Brain microvascular endothelial cell (primary cell): ENCODE data around the gene CTRB1.

Source experiments
- DNase-seq: peaks from one replicate; pipeline ENCODE4 v3.0.0-alpha.2; 2020
- H3K27ac ChIP-seq: fragments of 250-450 bp; sonication (Bioruptor Pico); 2 replicates; pipeline ENCODE4 v1.5.1; 2020; ENCODE audit warnings: mild to moderate bottlenecking, moderate library complexity
- H3K27me3 ChIP-seq: fragments of 250-450 bp; sonication (Bioruptor Pico); replicated peaks from 2 replicates; pipeline ENCODE4 v1.5.1; 2020; ENCODE audit warnings: mild to moderate bottlenecking
- H3K36me3 ChIP-seq: fragments of 250-450 bp; sonication (Bioruptor Pico); replicated peaks from 2 replicates; pipeline ENCODE4 v1.5.1; 2020; ENCODE audit warnings: mild to moderate bottlenecking
- H3K4me3 ChIP-seq: 2 replicates; pipeline ENCODE4 v1.5.1; 2011; ENCODE audit warnings: low read depth, mild to moderate bottlenecking, control low read depth, low read length, moderate library complexity
- in situ Hi-C: cut with HindIII; loops from 2 replicates; pipeline ENCODE4 v1.10.0; 2017; ENCODE audit warnings: low sequenced_read_pairs, low pct_ligation_motif_present
- TF ChIP-seq, protein P1 (sequence below): IDR thresholded peaks from 2 replicates; pipeline ENCODE4 v1.5.1; 2011; ENCODE audit warnings: low read depth, mild to moderate bottlenecking, moderate library complexity, low read length, control low read depth, inconsistent platforms; ENCODE audit errors: missing control alignments

The CTRB1 gene

DNA sequence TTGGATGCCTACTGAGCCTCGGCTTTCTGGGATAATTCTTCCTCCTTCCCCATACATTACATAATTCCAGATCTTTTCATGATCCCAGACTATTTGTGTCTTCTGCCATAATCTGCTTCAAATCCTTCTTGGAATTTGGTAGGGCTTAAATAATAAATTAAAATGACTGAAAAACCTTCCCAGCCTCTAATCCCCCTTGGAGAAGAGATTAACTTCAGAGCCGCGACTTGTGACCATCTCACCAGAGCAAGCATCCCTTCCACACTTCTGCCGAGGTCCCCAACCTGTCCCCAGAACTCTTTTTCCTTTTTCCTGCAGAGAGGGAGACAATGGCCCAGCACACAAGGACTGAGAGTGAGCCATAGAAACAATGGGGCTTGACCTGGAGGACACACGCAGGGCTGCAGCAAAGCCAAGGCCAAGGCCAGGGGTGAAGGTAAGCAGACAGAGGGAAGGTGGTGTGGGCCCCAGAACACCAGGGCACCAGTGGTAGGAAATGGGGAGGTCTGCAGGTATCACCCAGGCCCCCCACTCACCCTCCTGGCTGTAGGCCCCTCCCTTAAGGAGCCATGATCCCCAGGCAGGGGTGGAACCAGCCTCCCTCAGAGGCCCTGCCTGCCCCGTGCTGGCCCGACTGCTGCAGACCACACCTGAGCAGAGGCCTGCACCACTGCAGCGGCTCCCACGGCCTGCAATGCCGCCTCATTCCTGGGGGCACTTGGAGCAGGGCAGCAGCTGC lies 42.2 kb downstream of the CTRB1 start:
- no peak overlapping the region for H3K27ac ChIP-seq
- no peak overlapping the region for H3K4me3 ChIP-seq
- no peak for DNase-seq
- peaks cover 15% of the 10 kb centered on the region for H3K36me3 ChIP-seq
- in situ Hi-C loops = no loop called here
- TF ChIP-seq, protein P1, sequence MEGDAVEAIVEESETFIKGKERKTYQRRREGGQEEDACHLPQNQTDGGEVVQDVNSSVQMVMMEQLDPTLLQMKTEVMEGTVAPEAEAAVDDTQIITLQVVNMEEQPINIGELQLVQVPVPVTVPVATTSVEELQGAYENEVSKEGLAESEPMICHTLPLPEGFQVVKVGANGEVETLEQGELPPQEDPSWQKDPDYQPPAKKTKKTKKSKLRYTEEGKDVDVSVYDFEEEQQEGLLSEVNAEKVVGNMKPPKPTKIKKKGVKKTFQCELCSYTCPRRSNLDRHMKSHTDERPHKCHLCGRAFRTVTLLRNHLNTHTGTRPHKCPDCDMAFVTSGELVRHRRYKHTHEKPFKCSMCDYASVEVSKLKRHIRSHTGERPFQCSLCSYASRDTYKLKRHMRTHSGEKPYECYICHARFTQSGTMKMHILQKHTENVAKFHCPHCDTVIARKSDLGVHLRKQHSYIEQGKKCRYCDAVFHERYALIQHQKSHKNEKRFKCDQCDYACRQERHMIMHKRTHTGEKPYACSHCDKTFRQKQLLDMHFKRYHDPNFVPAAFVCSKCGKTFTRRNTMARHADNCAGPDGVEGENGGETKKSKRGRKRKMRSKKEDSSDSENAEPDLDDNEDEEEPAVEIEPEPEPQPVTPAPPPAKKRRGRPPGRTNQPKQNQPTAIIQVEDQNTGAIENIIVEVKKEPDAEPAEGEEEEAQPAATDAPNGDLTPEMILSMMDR = no peak
- H3K27me3 ChIP-seq = no peaks in the 10 kb centered on the region

DNA sequence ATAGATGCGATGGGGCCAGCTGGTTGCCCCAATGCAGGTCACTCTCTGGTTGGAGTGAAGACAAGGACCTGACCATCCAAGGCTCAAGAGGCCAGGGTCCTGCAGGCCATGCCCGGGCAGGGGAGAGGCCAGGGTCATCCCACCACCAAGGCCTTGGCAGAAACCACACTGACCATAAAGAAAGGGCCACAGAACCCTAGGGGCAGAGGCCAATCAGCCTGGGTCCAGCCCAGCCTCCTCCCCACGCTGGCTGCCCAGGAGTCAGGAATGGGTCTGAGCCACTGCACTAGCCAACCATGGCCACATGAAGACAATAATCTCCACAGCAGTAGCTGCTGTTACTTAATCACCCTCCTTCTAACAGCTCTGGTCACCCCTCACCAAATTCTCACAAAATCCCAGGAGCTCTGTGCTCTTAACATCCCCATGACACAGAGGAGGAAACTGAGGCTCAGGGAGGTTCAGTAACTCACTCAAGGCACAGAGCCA lies 42.8 kb downstream of the CTRB1 start:
- no peak overlapping the region for H3K27ac ChIP-seq
- in situ Hi-C loops = no loop called here
- TF ChIP-seq, protein P1 = no peak
- no peak for DNase-seq
- no peaks in the 10 kb centered on the region for H3K27me3 ChIP-seq
- H3K36me3 ChIP-seq = peaks cover 15% of the 10 kb centered on the region
- H3K4me3 ChIP-seq = no peak overlapping the region

DNA sequence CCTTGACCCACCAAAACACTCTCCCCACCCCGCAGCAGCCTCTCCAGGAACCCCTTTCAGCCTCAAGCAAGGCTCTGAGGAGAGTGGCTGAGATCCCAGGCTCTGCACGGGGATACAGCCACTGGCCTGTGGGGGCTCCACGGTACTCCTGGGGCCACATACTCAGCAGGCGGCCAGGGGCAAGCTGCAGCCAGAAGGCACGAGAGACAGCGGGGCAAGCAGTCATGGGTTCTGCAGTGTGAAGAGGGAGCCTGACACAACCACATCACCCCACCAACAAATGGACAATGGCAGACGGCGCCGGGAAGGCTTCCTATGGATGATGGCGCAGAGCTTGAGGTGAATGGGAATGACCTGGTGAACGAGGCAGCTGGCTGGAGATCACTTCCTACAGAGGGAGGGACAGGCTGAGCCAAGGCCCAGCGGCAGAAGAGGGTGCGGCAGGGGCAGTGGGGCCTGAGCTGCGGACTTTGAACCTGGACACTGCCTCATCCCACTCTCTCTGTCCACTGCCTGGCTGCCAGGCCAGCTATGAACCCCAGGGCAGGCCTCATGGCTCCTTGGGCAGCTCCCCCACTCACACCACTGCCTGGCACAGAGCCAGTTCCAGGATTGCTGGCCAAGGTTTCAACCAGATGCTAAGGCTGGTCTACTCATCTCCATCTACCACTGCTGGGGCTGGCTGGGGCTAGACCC lies 43.5 kb downstream of the CTRB1 start:
- H3K4me3 ChIP-seq = no peak overlapping the region
- H3K36me3 ChIP-seq = peaks cover 15% of the 10 kb centered on the region
- in situ Hi-C loops = no loop called here
- no peaks in the 10 kb centered on the region for H3K27me3 ChIP-seq
- DNase-seq = no peak
- TF ChIP-seq, protein P1 = no peak
- H3K27ac ChIP-seq = no peak overlapping the region

DNA sequence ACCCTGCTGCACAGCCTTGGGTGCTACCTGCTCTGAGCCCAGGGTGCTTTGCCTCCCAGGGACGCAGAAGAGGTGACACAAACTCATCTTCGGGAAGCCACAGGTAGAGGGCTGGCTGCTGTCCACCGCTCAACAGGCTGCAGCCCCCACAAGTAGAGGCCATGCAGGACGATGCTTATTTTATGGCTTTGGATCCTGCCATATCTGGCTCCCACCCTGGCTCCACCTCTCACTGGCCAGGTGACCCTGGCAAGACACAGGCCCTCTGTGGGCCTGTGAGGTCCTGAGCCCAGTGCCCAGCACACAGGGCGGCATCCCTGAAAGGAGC lies 44.0 kb downstream of the CTRB1 start:
- no peak for DNase-seq
- peaks cover 15% of the 10 kb centered on the region for H3K36me3 ChIP-seq
- in situ Hi-C loops = no loop called here
- TF ChIP-seq, protein P1 = no peak
- no peak overlapping the region for H3K27ac ChIP-seq
- no peaks in the 10 kb centered on the region for H3K27me3 ChIP-seq
- no peak overlapping the region for H3K4me3 ChIP-seq

DNA sequence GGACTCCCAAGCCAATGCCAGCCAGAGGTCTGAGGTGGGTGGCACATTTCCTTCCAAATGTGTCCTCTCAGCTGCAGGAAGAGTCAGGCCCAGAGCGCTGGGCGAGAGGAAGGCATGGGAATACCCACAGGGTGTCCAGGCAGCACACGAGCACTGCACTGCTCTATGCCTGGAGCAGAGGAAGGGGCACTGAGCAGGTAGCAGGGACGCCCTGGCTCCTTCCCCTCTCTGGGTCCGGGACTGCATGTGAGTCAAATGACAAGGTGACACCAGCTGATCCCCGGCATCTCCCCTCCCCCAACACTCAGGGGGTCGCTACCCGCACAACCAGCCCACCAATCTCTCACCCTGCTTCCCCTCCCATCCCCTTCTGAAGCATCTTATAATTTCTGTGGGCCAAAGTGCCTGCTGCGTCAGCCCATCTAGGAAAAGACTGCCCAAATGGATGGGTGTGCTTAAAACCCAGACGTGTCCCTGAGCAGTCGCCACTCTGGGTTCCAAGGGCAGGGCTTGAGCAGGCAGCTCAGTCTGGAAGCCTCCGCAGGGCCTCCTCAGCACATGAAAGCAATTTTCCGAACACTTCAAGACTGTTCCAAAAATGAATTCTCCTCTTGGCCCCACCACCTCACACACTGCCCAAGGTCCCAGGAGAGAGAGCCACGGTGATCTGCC lies 44.6 kb downstream of the CTRB1 start:
- Histone ChIP-seq H3K27me3 (no peaks in the 10 kb centered on the region), H3K4me3 (peak overlapping the region; percentile 94)
- TF ChIP-seq, protein P1 = no peak

More for the DNA sequence above, 44.6 kb downstream of the CTRB1 start:
- no peak for DNase-seq
- Histone ChIP-seq H3K36me3 (peaks cover 15% of the 10 kb centered on the region), H3K27ac (no peak overlapping the region)
- in situ Hi-C loops = no loop called here
